GM21515 (cell line): Measurements from ENCODE around the gene NECTIN1.

Source experiments
- ATAC-seq: cut with Tn5 transposase; IDR thresholded peaks from one replicate; pipeline ENCODE4 v1.9.1; 2021; ENCODE audit not compliant: unreplicated experiment

NECTIN1 gene

DNA sequence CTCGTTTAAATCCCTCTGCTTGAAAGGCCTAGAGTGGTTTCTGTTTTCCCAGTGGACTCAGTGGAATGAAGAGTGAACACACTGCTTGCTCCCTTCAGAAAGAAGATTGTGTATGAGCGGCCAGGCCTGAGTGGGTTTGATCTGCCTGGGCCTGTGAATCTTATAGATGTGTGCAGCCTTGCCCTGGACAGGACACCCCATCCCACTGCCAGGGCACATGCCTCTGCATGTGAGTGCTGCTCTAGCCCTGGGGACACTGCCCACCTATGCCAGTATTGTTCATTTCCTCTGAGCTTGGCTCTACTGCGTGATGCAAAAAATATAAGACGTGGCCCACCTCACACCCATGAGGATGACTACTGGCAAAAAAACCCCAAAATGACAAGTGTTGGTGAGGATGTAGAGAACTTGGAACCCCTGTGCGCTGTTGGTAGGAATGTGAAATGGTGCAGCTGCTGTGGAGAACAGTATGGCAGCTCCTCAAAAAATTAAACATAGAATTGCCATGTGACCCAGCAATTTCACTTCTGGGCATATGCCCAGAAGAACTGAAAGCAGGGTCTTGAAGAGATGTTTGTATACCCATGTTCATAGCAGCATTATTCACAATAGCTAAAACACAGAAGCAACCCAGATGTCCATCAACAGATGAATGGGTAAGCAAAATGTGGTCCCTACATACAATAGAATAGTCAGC is 27.3 kb upstream of the NECTIN1 start:
- ATAC-seq = no peak

DNA sequence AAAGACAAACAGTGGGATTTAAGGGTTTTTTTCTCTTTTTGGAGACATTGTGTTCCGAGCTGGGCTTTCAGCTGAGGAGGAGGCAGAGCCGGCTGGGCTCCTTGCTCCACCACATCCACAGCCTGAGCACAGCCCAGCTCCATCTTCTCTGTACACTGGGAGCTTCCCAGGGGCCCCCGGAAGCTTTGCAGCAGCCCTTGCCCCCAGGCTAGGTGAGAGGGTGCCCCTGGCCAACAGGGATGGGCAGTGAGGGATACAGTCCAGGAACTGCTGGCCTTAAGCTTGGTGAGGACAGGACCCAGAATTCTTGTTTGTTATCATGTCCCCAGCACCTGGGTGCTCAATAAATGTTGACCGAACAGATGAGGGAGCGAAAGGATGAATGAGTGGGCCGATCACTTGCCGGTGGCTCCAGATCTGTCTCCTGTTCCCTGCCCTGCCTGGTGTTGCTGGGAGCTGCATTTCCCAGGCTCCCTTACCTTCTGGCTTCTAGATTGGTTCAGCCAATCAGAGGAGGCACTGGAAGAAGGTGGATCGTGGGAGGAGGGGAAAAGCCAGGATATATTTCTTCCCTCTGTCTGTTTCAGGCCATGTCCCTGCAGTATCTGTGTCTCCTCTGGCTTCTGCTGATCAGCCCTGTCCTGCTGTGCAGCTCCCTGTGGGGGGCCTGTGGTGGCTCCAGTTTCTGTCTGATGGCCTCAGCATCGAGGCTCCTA is 26.5 kb upstream of the NECTIN1 start:
- no peak for ATAC-seq

DNA sequence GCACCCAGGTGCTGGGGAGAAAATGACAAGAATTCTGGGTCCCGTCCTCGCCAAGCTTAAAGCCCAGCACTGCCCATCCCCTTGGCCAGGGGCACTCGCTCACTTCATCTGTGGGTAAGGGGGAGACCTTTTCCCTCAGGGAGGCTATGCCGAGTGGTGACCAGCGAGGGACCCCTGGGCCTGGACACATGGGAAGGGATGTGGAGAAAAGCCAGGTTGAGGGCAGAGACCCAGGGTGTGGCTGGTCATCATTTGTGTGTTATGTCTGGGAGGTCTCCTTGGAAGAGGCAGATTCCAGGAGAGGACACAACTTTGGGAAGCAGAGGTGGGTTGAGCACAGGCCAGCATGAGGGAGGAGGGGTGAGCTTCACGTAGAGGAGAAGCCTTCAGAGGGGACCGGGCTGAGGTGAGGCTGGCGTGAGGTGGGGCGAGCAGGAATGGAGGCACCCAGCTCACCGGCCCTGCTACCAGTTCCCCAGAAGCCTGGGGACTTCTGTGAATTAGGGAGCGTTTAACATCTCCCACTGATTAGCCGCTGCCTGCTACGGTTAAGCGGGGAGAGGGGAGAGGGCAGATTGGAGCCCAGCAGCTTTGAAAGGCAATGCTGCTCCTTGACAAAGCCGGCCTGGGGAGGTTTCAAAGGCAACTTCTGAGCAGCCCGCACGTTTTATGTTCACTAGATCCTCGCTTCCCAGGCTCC is 25.8 kb upstream of the NECTIN1 start:
- ATAC-seq = no peak

DNA sequence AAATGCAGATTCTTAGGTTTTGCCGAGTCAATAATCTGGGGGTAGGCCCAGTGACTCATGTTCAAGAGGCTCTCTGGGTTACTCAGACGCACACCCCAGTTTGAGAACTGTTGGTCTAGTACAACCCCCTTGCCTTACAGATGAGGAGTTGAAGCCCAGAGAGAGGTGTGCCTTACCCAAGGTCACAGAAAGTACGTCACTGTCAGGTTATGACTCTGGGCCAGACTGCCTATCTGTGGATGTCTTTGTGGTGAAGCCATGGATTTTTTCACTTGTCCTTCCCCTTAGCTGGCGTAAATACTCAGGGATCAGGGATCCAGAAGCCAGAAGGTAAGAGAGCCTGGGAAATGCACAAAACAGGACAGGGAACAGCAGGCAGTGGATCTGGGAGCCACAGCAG is 25.2 kb upstream of the NECTIN1 start:
- no peak for ATAC-seq

DNA sequence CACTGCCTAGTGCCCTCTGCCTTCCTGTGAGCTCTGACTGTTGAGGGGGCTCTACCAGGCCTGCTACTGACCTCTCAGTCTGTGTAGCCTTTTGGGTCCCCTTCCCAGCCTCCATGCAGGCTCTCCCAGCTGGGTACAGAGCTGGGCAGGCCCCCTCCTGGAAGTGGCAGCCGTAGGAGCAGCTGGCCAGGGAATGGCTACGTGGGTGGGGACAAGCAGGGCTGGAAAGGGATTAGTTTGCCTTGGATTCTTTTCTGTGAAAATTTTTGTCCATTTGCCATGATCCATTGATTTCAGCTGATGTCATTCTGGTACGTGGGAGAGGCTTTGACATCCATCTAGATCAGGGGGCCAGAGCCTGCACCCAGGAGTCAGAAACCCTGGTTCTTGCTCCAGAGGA is 23.9 kb upstream of the NECTIN1 start:
- no peak for ATAC-seq

DNA sequence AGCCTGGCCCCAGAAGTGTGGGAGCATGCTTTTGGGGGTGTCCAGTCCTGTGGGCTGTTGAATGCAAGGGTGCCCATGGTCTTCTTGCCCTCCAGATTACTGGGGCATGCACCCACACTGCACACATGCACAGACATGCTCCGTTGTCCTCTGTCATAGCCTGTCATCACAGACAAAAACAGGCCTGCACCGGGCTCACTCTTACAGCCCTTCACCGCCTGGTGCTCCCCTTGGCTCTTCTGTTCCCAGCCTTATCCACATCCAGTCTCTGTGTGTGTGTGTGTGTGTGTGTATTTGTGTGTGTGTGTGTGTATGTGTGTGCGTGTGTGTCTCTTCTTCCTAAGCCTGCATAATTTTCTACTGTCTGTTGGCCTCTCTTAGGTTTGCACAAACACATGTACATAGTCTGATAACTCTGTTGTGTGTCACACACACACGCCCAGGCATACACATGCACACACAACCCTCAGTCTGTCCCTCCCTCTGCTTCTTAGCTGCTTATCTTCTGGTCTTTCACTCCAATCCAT is 23.4 kb upstream of the NECTIN1 start:
- ATAC-seq = no peak

DNA sequence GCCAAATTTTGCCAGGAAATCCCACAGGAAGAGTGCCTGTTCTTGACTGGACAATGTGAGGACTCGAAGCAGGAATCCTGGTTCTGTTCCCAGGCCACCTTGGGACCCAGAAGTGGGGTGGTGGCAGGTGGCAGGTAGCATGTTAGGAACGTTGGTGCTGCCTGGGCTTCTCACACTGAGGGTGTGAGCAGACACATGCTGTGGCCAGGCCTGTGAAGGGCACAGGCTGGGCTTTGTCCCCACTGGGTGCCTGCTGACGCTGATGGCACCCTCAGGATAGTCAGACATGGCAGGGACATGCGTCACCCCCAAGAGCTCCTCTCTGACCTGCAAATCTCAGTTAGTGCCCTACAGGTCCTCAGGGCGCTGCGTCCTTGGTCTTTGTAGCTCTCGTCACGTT is 21.1 kb upstream of the NECTIN1 start:
- ATAC-seq = no peak

DNA sequence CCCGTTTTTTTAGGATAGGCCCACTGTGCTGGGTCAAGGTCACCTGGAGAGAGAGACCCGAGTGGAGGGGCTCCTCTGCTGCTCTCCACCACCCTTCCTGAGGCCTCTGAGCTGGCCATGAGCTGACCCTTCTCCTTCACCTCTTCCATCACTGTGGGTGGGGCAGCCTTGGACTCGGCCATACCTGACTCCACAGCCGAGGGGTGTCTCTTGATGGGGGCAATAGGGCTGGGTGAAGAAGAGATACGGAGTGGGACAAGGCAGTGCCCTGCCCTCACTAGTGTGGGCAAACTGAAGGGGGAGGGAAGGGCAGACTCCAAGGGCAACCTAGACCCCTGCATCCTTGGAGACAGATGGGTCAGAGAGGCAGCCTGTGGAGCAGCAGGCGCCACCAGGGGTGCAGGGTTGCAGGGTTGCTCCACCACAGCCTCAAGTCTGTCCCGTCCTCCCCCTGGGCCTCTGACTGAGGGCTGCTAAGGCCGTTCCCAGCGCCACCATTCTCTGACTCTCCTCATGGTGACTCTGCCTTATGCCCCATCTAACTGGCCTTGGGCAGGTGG is 20.1 kb upstream of the NECTIN1 start:
- no peak for ATAC-seq

DNA sequence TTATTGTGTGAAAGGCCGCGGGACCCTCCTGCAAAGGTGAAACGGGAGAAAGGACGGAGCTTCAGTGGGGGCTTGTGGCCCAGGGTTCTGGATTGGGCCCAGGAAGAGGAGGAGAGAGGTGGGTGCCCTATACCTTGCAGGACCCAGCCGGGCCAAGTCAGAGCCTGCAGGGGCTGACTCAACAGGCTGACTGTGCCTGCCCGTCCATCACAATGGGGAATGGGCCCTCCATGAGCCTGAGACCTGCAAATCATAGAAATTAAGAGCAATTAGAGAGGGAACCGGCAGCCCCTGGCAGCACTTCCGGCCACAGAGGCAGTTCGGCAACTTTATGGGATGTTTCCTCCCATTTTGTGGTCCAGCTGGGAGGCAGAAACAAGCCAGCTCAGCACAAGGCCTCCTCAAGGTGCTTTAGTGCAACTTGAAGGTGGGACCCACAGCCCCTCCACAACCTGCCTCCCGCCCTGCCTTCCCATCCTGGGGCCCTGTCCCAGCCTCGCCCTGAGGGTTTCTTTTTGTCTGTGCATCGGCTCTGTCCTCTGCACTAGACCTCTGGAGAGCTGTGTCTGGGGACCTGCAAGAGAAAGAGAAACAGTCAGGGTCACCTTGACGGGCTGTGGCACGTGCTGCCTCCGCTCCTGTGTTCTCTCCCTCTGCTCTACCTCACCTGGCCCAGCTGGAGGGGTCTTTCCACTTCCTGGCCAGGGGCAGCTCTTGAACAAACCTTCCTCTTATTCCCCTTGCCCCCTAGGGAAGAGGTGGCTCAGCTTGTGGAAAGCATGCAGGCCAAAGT is 19.1 kb upstream of the NECTIN1 start:
- no peak for ATAC-seq

DNA sequence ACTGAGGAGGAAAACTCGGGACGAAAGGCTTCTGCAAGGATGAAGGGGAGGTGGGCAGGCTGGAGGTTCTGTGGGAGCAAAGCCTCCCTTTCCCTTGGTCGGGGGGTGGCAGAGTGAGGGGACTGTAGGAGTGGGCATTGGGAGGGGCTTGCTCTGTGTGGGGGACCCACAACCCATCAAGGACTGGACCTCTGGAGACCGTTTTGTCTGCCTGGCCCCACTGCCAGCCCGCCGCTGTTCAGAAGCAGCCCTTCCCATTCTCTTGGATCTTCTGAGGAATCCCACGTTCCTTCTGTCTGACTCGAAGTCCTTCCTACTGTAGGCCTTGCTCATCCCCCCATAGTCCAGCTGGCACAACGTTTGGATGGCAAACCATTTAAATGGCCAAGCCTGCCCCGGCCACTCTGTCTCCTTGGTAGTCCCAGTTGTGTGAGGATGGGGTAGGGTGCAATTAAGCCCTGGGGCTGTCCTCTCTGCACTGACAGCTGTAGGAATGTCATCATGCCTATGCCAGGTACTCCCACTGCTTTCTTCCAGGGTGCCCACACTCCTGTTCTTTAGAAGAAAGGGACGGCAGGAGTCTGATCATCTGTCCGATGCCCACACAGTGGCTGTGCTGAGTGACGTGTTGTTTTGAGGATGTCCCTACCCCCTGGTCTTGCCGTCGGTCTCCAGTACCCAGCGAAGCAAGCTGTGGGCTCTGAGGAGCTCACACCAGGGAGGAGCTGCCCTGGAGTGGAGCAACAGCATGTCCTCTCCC is 17.0 kb upstream of the NECTIN1 start:
- ATAC-seq = no peak

DNA sequence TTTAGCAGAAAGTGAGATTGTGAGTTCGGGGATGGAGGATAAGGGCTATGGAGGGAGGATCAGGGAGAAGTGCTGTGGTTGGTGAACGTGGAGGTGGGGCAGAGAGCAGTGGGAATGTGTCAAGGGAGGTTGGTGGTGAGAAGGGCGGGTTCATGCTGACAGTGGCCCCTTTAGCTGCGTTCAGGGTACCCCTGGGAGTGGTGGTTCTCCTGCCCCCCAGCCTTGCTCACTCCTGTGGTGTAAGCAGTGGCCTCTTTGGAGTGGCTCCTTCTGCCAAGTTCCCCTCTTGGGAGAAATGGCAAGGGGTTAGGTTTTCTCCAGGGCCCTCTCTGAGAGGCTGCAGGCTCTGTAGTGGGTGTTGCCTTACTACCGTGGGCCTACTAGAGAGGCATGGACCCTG is 16.1 kb upstream of the NECTIN1 start:
- no peak for ATAC-seq

DNA sequence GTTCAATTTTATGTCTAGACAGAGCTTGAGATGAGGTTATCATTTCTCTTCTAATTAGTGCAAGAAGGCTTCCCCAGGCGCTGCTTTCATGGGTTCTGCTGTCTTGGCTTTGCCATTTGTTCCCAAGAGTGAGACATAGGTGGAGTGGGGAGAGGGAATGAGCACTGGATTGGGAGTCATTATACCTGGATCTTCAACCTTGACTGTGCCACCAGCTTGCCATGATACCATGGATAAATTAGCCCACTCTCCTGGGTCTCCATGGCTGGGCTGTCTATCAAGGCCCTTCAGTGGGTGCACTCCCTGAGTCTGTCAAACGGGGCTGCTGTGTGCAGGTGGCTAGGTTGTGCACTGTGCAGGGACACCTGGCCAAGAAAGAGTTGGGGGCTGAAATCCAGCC is 15.6 kb upstream of the NECTIN1 start:
- ATAC-seq = no peak

DNA sequence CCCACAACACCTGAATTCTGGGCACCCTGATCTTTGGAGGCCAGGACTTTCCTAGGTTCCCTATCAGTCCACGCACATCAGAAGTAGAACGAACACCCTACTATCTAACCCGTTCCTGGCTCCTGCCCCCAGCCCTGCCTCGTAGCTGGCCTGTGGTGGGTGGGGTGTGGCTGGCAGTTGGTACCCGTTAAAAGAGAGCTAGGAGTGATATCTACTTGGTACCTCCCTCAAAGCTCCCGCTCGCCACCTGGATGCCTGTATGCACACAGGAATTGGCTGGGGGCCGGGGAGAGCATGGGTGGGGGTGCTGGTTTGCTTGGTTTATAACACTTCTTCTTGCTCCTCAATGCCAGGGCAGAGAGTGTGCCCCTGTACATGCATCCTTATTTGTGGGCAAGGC is 14.0 kb upstream of the NECTIN1 start:
- no peak for ATAC-seq

DNA sequence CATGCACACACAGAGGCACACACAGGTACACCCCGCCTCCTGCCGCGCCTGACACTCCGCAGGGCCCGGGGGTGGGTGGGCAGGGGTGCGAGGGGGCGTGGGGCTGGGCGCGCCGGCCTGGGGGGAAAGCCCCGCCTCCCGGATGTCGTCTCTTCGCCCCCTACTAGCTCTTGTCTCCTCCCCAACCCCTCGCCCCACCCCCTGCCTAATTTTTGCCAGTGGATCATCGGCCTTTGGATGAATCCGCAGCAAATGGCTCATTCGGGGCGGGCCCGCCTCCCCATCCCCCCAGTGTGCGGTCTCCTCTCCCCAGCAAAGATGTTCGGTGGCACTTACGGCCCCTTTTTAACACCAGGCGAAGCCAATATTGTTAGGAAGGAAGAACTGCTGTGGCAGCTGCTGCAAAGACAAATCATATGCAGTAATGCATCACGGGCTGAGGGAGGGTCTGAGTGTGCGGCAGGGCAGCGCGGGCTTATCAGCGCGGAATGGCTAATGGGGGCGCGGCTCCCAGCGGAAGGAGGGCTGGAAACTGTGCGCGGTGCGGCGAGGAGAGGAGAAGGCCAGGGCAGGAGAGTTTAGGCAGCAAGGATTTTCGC is 13.4 kb upstream of the NECTIN1 start:
- no peak for ATAC-seq

DNA sequence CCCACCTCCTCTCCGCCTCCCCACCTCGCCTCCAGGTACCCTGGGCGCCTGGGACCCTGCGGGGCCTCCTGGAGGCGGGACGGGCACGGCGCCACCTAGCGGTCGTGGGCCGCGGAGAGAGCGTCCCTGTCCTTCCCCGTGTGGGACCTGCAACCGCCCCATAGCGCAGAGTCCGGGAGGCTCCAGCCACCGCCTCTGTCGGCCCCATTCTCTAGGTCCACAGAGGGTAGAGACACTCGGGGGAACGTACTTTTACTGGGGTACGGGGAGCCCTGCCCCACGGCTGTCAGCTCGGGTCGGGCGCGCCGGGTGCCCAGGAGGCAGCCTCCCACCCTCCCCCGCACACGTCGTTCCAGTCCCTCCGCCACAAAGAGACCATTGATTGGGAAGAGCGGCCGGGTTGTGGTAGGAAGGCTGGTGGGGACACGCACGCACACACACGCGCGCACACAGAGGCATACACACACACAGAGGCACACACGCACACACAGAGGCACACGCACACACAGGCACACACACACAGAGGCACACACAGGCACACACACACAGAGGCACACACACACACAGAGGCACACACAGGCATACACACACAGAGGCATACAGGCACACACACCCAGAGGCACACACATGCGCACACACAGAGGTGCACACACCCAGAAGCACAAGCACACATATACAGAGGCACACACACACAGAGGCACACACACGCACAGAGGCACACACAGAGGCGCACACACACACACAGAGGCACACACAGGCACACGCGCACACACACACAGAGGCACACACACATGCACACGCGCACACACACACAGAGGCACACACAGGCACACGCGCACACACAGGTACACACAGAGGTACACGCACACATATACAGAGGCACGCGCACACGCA is 12.6 kb upstream of the NECTIN1 start:
- no peak for ATAC-seq

DNA sequence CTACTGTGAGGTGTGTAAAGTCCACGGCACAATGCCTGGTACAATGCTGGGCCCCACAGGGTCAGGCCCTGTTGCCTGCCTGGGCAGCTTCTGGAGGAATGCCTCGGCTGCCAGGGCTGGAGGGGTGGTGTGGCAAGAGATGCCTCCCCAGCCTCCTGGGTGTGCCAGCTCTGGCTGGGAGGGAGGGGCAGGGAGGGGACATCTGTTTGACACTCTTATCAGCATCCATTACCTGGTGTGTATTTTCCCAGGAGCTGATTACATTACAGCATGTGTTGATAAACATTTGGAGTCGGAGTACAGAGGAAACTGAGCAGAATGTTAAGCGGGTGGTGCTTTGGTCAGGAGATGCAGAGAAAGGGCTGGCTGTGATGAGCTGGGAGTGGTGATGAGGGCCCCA is 11.0 kb upstream of the NECTIN1 start:
- no peak for ATAC-seq

DNA sequence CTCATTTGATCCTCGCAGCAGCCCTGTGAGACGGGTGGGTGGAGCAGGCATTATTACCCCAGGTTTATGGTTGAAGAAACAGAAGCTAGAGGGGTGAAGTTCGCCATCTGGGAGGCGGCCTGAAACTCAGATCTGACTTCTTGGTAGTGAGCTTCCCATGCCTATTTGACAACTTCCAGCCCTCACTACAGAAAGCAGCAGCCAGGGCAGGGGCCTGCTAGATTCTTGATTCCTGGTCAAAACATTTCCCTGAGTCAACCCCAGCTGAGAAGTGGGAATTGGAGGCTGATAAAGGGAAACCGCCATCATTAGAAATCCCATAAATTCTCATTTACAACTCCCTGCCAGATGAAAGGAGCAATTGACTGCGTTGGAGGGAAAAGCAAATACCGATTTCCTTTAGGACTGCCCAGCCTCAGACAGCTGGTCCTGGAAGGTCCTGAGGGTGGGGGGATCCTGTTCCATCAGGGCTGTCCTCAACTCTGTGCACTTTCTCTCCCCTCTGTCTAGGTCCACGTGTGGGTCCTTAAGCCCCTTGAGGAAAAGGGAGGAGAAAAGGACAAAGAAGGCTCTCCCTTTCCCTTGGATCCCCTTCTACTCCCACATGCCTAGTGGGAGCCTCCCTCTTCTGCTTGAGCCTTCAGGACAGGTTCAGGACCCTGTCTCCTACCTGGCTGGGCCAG is 10.2 kb upstream of the NECTIN1 start:
- no peak for ATAC-seq

DNA sequence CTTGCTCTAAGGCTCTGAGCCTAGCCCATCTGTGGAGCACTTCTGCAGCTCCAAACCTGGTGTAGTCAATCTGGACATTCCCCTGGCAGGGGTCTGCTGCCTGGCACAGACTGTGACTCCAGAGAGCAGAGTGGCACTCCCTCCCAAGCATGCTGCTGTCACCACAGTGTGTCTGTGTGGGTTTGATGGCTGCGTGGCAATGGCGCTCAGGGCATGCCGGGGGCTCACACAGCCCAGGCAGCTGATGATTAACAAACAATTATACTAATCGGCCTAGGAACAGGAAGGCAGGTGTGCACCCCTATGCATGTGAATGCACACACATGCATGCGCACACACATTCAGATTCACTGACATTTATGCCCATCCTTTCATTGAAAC is 9.0 kb upstream of the NECTIN1 start:
- ATAC-seq = no peak
